DND-41 (cell line): ENCODE data around the gene ARHGAP1.

Source experiments
- ATAC-seq: fragments of 200-7000 bp; cut with Tn5 transposase; 3 replicates; pipeline ENCODE4 v1.9.1; 2021; ENCODE audit warnings: low read depth; ENCODE audit not compliant: insufficient read depth
- DNase-seq: peaks from one replicate; pipeline ENCODE4 v3.0.0-alpha.2; 2020
- H2AFZ ChIP-seq: 2 replicates; pipeline ENCODE4 v1.6.0; 2012; ENCODE audit warnings: low read depth, low read length
- H3K27ac ChIP-seq: 2 replicates; pipeline ENCODE4 v1.5.1; 2012; ENCODE audit warnings: low read length, inconsistent platforms
- H3K27me3 ChIP-seq: fragments of 200-600 bp; sonication (generic); 2 replicates; pipeline ENCODE4 v1.6.0; 2012; ENCODE audit warnings: low read length, mild to moderate bottlenecking, inconsistent platforms; ENCODE audit not compliant: insufficient read depth, poor library complexity
- H3K36me3 ChIP-seq: 2 replicates; pipeline ENCODE4 v1.5.1; 2012; ENCODE audit warnings: low read length, inconsistent platforms; ENCODE audit not compliant: insufficient read depth
- H3K4me1 ChIP-seq: 2 replicates; pipeline ENCODE4 v1.5.1; 2012; ENCODE audit warnings: mild to moderate bottlenecking, low read length; ENCODE audit not compliant: insufficient read depth
- H3K4me2 ChIP-seq: 2 replicates; pipeline ENCODE4 v1.6.0; 2012; ENCODE audit warnings: mild to moderate bottlenecking, moderate library complexity, low read length, inconsistent platforms; ENCODE audit not compliant: insufficient read depth
- H3K4me3 ChIP-seq, 2 experiments: fragments of 200-600 bp in 1 of 2; shearing (Covaris generic) in 1 of 2; 2 replicates each; pipeline ENCODE4 v1.5.1; 2012 to 2016; ENCODE audit warnings: inconsistent platforms in 2 of 2, low read length in 2 of 2, mild to moderate bottlenecking in 2 of 2, low read depth in 1 of 2, moderate library complexity in 1 of 2
- H3K79me2 ChIP-seq: 2 replicates; pipeline ENCODE4 v1.6.0; 2012; ENCODE audit warnings: low read length, inconsistent platforms; ENCODE audit not compliant: insufficient read depth
- H3K9ac ChIP-seq: 2 replicates; pipeline ENCODE4 v1.6.0; 2012; ENCODE audit warnings: low read depth, mild to moderate bottlenecking, inconsistent platforms, low read length, moderate library complexity
- H3K9me3 ChIP-seq: 2 replicates; pipeline ENCODE4 v1.5.1; 2012; ENCODE audit warnings: low read length, moderate library complexity, mild to moderate bottlenecking, inconsistent platforms; ENCODE audit not compliant: insufficient read depth, severe bottlenecking
- H4K20me1 ChIP-seq: 2 replicates; pipeline ENCODE4 v1.6.0; 2012; ENCODE audit warnings: low read length; ENCODE audit not compliant: insufficient read depth
- EZH2 ChIP-seq: IDR thresholded peaks from 3 replicates; pipeline ENCODE4 v1.6.1; 2012; ENCODE audit warnings: borderline replicate concordance, low read depth, mild to moderate bottlenecking, moderate library complexity, low read length, inconsistent platforms; ENCODE audit not compliant: severe bottlenecking
- TF ChIP-seq, protein P1 (sequence below): IDR thresholded peaks from 2 replicates; pipeline ENCODE4 v1.5.1; 2012; ENCODE audit warnings: borderline replicate concordance, low read length, moderate library complexity, mild to moderate bottlenecking; ENCODE audit not compliant: poor library complexity, severe bottlenecking; ENCODE audit errors: extremely low read depth

The ARHGAP1 gene

DNA sequence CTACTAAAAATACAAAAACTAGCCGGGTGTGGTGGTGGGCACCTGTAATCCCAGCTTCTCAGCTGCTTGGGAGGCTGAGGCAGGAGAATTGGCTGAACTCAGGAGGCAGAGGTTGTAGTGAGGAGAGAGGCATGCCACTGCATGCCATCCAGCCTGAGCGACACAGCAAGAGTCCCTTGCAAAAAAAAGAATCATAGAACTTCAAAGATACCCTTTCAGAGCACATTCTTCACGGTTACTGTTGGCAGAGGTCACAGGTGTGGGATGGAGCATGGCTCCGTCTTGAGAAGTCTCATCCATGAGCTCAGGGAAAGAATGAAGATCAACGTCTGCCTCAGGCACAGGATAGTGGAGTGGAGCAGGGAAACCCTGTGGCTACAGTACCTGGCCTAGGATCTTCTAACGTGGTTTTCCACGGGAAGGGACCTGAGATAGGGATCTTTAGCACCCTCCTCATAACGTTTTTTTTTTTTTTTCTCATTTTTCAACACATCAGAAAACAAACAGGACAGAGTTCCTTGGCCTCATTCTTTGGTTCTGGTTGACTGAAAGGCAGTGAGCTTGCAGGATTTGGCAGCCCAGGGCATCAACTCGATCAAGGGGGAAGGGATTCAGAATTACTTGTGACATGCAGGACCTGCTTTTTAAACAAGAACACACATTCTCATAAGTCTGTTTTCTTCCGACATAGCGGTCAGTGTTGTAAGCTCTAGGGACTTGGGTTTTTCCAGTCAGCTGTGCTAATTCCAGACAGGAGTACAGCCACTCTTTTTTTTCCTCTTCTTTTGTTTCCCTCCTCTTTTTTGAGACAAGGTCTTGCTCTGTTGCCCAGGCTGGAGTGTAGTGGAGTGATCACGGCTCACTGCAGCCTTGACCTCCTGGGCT is 41.4 kb upstream of the ARHGAP1 start:
- peaks cover 59% of the 10 kb centered on the region for H3K36me3 ChIP-seq
- no peak overlapping the region for H2AFZ ChIP-seq
- H4K20me1 ChIP-seq: no peaks in the 10 kb centered on the region
- H3K27ac ChIP-seq: no peak overlapping the region
- no peaks in the 10 kb centered on the region for H3K27me3 ChIP-seq
- no peak for ATAC-seq
- no peak overlapping the region for H3K4me3 ChIP-seq
- no peak overlapping the region for H3K9ac ChIP-seq
- no peaks in the 10 kb centered on the region for H3K4me1 ChIP-seq
- no peaks in the 10 kb centered on the region for H3K79me2 ChIP-seq
- TF ChIP-seq, protein P1, sequence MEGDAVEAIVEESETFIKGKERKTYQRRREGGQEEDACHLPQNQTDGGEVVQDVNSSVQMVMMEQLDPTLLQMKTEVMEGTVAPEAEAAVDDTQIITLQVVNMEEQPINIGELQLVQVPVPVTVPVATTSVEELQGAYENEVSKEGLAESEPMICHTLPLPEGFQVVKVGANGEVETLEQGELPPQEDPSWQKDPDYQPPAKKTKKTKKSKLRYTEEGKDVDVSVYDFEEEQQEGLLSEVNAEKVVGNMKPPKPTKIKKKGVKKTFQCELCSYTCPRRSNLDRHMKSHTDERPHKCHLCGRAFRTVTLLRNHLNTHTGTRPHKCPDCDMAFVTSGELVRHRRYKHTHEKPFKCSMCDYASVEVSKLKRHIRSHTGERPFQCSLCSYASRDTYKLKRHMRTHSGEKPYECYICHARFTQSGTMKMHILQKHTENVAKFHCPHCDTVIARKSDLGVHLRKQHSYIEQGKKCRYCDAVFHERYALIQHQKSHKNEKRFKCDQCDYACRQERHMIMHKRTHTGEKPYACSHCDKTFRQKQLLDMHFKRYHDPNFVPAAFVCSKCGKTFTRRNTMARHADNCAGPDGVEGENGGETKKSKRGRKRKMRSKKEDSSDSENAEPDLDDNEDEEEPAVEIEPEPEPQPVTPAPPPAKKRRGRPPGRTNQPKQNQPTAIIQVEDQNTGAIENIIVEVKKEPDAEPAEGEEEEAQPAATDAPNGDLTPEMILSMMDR: no peak
- TF ChIP-seq EZH2: no peak
- no peak overlapping the region for H3K4me2 ChIP-seq
- H3K9me3 ChIP-seq: no peaks in the 10 kb centered on the region
- DNase-seq: no peak

DNA sequence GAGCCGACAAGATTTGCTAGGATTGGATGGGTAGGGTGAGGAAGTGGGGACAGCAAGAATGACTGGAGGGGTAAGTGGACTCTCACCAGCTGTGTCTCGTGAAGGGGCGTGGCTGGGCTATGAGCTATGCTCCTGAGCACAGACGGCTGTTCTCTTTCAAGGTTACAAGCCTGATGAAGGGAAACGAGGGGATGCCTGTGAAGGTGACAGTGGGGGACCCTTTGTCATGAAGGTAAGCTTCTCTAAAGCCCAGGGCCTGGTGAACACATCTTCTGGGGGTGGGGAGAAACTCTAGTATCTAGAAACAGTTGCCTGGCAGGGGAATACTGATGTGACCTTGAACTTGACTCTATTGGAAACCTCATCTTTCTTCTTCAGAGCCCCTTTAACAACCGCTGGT is 38.5 kb upstream of the ARHGAP1 start:
- Histone ChIP-seq H3K4me3 (no peak overlapping the region), H2AFZ (no peak overlapping the region), H3K9ac (no peak overlapping the region), H3K4me1 (no peaks in the 10 kb centered on the region), H4K20me1 (no peaks in the 10 kb centered on the region), H3K79me2 (no peaks in the 10 kb centered on the region), H3K36me3 (peaks cover 30% of the 10 kb centered on the region), H3K27me3 (no peaks in the 10 kb centered on the region), H3K9me3 (no peaks in the 10 kb centered on the region), H3K4me2 (no peak overlapping the region), H3K27ac (no peak overlapping the region)
- ATAC-seq (peak; percentile 39), DNase-seq (no peak)
- TF ChIP-seq, protein P1: no peak
- no peak for TF ChIP-seq EZH2

DNA sequence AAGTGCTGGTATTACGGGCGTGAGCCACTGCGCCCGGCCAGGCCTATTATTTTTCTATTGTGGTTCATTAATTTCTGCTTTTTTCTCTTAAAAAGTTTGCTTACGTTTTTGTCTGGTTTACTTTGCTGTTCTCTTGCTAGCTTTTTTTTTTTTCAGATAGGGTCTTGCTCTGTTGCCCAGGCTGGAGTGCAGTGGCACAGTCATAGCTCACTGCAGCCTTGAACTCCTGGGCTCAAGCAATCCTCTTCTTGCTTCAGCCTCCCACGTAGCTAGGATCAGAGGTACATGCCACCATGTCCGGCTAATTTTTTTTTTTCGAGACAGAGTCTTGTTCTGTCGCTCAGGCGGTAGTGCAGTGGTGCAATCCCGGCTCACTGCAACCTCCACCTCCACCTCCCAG is 37.3 kb upstream of the ARHGAP1 start:
- TF ChIP-seq, protein P1: no peak
- no peak for TF ChIP-seq EZH2
- no peaks in the 10 kb centered on the region for H3K4me1 ChIP-seq
- no peaks in the 10 kb centered on the region for H3K9me3 ChIP-seq
- H3K4me2 ChIP-seq: no peak overlapping the region
- H3K9ac ChIP-seq: no peak overlapping the region
- 0 out of 3 replicates have a peak, but pooled peaks have one; percentile 11 for ATAC-seq
- H3K79me2 ChIP-seq: no peaks in the 10 kb centered on the region
- H3K27ac ChIP-seq: no peak overlapping the region
- no peak for DNase-seq
- H2AFZ ChIP-seq: no peak overlapping the region
- H4K20me1 ChIP-seq: no peaks in the 10 kb centered on the region
- H3K36me3 ChIP-seq: peaks cover 18% of the 10 kb centered on the region
- H3K27me3 ChIP-seq: no peaks in the 10 kb centered on the region
- H3K4me3 ChIP-seq: no peak overlapping the region
